GM19324 (cell line): ENCODE data around the gene SEPTIN2.
"Not testable (repeated sequence)": the region's sequence is repeated elsewhere in the genome, so short reads cannot be mapped to it uniquely, and the experiment has no call there.

Source experiments
- ATAC-seq: cut with Tn5 transposase; IDR thresholded peaks from one replicate; pipeline ENCODE4 v1.9.1; 2021; ENCODE audit warnings: mild to moderate bottlenecking, moderate library complexity; ENCODE audit not compliant: unreplicated experiment, low FRiP score

Gene SEPTIN2

GRCh38 chr2:241286348-241287090 lies 29.2 kb upstream of the SEPTIN2 start:
- no peak for ATAC-seq

- ATAC-seq, result no peak
Observed at GRCh38 chr2:241288324-241288888, 27.3 kb upstream of the SEPTIN2 start.

- no peak for ATAC-seq
Observed at GRCh38 chr2:241289053-241289452, 26.7 kb upstream of the SEPTIN2 start.

DNA sequence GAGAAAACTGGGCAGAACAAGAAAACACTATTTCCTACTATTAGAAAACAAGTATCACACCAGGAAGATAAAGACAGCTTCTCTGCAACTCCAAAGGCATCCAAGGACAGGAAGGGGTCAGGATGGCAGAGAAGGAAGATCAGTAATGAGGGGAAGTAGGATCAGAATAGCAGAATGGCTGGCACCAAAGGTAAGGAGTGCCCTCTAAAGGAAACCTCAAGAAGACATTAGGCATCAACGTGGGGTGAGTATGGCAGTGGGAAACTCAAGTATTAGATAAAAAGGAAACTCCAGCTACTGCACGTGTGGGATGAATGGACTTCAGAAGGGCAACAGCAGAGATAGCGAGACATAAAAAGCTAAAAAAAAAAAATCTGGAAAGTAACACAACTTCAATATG lies 26.1 kb upstream of the SEPTIN2 start:
- ATAC-seq, result no peak

DNA sequence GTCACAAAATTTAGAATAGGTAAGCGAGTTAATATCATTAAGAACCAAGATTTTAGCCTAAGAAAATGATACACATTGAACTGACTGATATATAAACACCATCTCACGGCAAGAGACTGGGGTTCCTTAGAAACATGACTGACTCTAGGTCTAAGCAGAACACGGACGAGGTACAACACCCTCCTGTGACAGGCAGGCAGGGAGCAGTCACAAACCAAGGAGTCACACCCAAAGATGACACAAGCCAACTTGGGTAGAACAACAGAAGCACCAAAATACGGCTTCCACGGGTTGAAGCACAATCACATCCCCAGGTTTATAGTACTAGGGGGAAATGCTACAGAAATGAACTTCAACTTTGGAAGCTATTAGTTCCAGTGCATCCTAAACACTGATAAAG lies 24.6 kb upstream of the SEPTIN2 start:
- no peak for ATAC-seq

- no peak for ATAC-seq
Observed at GRCh38 chr2:241291977-241292376, 23.7 kb upstream of the SEPTIN2 start.

GRCh38 chr2:241293378-241293797 lies 22.3 kb upstream of the SEPTIN2 start:
- not testable (repeated sequence) for ATAC-seq

- ATAC-seq, result no peak
Observed at GRCh38 chr2:241295326-241296095, 20.2 kb upstream of the SEPTIN2 start.

DNA sequence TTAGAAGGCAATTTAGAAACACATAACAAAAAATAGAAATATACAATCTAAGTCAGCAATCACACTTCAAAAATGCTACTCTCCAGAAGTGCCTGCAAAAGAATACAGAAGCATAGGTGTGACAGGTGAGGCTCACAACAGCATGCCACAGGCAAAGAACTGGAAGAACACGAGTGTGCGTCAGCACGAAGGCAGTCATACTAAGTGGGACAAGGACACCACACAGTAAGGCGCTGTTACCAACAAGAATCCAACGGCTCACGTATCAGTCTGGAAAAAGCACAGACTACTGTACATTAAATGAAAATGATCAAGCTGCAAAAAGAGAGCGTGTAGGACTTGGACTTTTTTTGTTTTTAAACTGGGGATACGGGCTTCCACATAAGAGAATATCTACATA lies 19.0 kb upstream of the SEPTIN2 start:
- ATAC-seq, result no peak

DNA sequence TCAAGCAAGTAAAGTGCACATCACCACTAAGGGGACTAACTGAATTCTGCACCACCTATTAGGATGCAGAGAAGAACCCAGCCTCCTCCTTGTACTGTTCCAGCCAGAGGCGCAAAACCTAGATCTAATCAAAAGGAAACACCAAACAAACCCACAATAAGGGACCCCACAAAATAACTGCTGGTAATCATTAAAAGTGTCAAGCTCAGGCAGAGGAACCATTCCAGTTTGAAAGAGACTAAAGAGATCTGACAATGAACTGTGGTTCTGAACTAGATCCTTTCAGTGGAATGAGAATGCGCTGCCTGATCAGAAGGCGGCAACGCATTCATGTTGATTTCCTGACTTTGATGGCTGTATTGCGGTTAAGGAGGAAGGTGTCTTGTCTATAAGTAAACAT lies 17.1 kb upstream of the SEPTIN2 start:
- ATAC-seq, result no peak

- no peak for ATAC-seq
Observed at GRCh38 chr2:241300000-241300399, 15.7 kb upstream of the SEPTIN2 start.

DNA sequence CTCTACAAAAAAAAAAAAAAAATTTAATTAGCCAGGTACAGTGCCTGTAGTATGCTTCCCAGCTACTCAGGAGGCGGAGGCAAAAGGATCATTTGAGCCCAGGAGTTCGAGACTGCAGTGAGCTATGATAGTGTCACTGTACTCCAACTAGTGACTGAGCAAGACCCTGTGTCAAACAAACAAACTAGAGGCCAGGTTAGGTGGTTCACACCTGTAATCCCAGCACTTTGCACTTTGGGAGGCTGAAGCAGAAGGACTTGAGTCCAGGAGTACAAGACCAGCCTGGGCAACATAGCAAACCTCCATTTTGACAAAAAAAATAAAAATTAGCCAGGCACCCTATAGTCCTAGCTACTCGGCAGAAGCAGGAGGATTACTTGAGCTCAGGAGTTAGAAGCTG lies 13.6 kb upstream of the SEPTIN2 start:
- no peak for ATAC-seq

GRCh38 chr2:241302759-241303651 lies 12.7 kb upstream of the SEPTIN2 start:
- ATAC-seq, result no peak

DNA sequence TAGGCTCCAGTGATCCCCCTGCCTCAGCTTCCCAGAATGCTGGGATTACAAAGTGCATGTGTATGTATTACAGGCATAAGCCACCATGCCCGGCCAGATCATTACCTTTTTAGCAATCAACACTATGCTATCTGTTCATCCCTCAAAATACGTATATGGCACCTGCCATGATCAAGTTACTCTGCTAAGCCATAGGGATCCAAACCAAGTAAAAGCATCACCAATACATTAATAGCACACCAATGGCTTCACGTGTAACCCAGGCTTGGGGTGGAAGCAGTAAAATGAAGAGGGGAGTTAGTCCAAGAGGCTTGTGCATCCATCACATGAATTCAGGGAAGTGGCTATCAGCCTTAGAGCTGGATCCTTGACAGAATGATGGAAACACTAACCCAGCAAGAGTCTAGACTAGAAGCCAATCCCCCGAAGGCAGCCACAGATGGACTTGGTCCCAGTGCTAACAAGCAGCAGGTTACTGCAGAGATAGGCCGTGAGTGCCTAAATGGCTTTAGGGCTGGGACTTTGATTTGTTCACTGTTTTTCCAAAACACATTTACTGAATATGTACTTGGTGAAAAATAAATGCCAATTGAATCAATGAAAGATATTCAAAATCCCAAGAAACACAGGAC lies 11.6 kb upstream of the SEPTIN2 start:
- ATAC-seq, result no peak

DNA sequence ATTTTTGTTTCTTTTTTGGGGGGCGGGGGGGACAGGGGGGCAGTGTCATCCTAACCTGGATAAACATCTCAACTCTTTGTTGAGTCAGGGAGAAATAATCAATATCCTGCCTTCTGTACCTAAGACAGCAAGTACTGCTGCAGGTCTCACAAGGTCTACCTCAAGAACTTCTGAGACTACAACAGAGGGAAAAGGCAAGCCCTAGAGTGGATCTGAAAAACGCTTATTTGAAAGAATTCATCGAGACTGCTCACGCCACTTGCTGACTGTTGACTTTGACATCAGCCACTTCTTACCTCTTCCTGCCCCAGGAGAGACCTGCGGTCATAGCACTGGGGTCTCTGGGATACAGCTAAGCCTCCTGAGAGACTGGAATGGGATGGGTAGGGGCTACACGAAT lies 8.7 kb upstream of the SEPTIN2 start:
- no peak for ATAC-seq

- no peak for ATAC-seq
Observed at GRCh38 chr2:241308267-241308666, 7.5 kb upstream of the SEPTIN2 start.

- no peak for ATAC-seq
Observed at GRCh38 chr2:241308832-241309500, 6.8 kb upstream of the SEPTIN2 start.

GRCh38 chr2:241309684-241310117 lies 6.0 kb upstream of the SEPTIN2 start:
- ATAC-seq, result peak; percentile 37

DNA sequence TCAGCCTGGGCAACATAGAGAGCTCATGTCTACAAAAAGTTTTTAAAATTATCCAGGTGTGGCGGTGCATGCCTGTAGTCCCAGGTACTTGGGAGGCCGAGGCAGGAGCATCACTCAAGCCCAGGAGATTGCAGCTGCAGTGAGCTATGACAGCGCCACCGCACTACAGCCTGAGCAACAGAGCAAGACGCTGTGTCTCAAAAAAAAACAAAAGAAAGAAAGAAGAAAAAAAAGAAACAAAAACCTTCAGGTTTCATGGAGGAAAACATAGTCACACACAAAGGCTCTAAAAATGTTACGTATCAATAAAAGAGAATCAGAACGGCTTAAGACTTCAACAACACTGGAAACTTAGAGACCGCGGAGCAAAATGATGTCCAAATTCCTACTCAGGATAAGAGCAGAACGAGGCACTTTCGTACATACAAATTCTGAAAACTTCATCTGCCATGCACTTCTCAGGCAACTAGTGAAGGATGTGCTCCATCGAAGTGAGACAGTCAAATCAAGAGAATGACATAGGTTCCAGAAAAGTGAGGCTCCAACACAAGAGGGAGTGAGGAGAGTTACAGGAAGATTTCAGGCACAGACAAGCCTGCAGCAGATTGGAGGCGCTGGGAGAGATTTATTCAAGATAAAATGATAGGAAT lies 4.7 kb upstream of the SEPTIN2 start:
- ATAC-seq, result no peak
